ENCODE measurements around the gene JUNB. TPM values are rescaled to one million over a fixed set of nuclear protein-coding genes. Genes with fewer than 3 reads are reported as not detected.
A peak's percentile ranks its signal among the peaks of the same experiment; 100 is the strongest.

The JUNB gene
- total and polyA plus RNA-seq, 12 donors: 4.2 to 594 (median 247) TPM

GRCh38 chr19:12784871-12785430 is 6.3 kb upstream of the JUNB start:
- no peaks in the 10 kb centered on the region for H3K9me3 ChIP-seq (replicated peaks in 1 of 3)
- no peaks in the 10 kb centered on the region for H3K27me3 ChIP-seq
- H3K4me1 ChIP-seq (replicated peaks in 1 of 2): peaks cover 33 to 61% of the 10 kb centered on the region in 2 donors
- H3K27ac ChIP-seq: peak overlapping the region; percentile 71 to 99 (median 91)
- no peaks in the 10 kb centered on the region for H3K36me3 ChIP-seq (replicated peaks in 1 of 2)
- no peak overlapping the region for H3K4me3 ChIP-seq
- intact Hi-C loops (cut with DNase I): no loop called here
- 57 to 74% (median 67%) methylated on average over 3 to 5 of the region's 5 CpGs for WGBS, 4 donors
- DNase-seq: peak in 1 of 7 donors; percentile 20
- TF ChIP-seq, protein P1, sequence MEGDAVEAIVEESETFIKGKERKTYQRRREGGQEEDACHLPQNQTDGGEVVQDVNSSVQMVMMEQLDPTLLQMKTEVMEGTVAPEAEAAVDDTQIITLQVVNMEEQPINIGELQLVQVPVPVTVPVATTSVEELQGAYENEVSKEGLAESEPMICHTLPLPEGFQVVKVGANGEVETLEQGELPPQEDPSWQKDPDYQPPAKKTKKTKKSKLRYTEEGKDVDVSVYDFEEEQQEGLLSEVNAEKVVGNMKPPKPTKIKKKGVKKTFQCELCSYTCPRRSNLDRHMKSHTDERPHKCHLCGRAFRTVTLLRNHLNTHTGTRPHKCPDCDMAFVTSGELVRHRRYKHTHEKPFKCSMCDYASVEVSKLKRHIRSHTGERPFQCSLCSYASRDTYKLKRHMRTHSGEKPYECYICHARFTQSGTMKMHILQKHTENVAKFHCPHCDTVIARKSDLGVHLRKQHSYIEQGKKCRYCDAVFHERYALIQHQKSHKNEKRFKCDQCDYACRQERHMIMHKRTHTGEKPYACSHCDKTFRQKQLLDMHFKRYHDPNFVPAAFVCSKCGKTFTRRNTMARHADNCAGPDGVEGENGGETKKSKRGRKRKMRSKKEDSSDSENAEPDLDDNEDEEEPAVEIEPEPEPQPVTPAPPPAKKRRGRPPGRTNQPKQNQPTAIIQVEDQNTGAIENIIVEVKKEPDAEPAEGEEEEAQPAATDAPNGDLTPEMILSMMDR (IDR thresholded peaks at IDR 0.05): no peak
- no peak for TF ChIP-seq POLR2A (IDR thresholded peaks at IDR 0.05)

- intact Hi-C loops (cut with DNase I): no loop called here
- H3K4me3 ChIP-seq: no peak overlapping the region
- peak in 1 of 7 donors; percentile 55 for DNase-seq
These were observed 5.8 kb upstream of the JUNB start for GRCh38 chr19:12785431-12786031.

DNA sequence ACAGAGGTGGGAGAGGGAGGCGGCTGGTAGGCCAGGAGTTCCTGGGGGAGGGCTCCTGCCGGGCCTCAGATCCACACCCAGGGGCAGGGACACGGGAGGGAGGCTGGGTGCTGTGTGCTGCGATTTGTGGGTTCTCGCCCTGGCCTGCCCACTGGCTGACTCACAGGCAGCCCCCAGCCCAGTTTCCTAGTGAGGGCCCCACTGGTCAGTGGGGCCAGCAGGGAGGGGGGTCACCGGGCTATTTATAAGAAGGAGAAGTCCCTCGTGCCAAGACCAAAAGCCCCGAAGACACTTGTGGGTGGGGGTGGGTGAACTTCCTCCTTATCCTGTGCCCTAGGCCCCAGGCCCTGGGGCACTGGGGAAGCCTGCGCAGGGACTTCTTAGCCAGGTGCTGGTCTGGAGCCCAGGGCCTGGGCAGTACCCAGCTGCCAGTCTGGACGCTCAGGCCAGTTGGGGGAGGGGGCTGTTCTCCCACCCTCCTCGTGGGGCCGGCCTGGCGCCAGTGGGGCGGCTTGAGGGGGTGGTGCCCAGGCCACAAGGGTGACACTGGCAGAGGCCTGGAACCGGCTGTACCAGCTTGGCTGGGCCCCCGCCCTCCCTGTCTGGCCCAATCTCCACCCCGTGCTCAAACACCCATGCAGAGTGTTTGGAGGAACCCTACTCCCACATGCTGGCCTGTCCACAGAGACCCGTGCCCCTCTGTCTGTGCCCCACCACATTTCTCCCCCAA is 5.0 kb upstream of the JUNB start:
- Histone ChIP-seq H3K9me3 (replicated peaks in 1 of 3) (no peaks in the 10 kb centered on the region), H3K36me3 (replicated peaks in 1 of 2) (no peaks in the 10 kb centered on the region), H3K27ac (peak overlapping the region; percentile 69 to 99 (median 97)), H3K27me3 (no peaks in the 10 kb centered on the region), H3K4me1 (replicated peaks in 1 of 2) (peaks cover 42 to 68% of the 10 kb centered on the region in 2 donors), H3K4me3 (no peak overlapping the region)
- intact Hi-C loops (cut with DNase I): no loop called here
- TF ChIP-seq POLR2A (IDR thresholded peaks at IDR 0.05): no peak
- TF ChIP-seq, protein P1 (IDR thresholded peaks at IDR 0.05): no peak
- WGBS, 4 donors: 58 to 76% (median 63%) methylated on average over 4 to 18 of the region's 18 CpGs
- peak; percentile 55 to 83 (median 70) for DNase-seq

More at GRCh38 chr19:12785431-12786031, 5.8 kb upstream of the JUNB start:
- TF ChIP-seq POLR2A (IDR thresholded peaks at IDR 0.05): no peak
- TF ChIP-seq, protein P1 (IDR thresholded peaks at IDR 0.05): no peak
- Histone ChIP-seq H3K9me3 (replicated peaks in 1 of 3) (no peaks in the 10 kb centered on the region), H3K27me3 (no peaks in the 10 kb centered on the region), H3K4me1 (replicated peaks in 1 of 2) (peaks cover 37 to 63% of the 10 kb centered on the region in 2 donors), H3K36me3 (replicated peaks in 1 of 2) (no peaks in the 10 kb centered on the region), H3K27ac (peak overlapping the region; percentile 69 to 99 (median 97))
- 58 to 74% (median 63%) methylated on average over 3 to 4 of the region's 4 CpGs for WGBS, 4 donors

- Histone ChIP-seq H3K27me3 (no peaks in the 10 kb centered on the region), H3K27ac (peak overlapping the region; percentile 69 to 99 (median 97)), H3K4me3 (no peak overlapping the region), H3K9me3 (replicated peaks in 1 of 3) (no peaks in the 10 kb centered on the region), H3K36me3 (replicated peaks in 1 of 2) (no peaks in the 10 kb centered on the region), H3K4me1 (replicated peaks in 1 of 2) (peaks cover 40 to 65% of the 10 kb centered on the region in 2 donors)
- TF ChIP-seq, protein P1 (IDR thresholded peaks at IDR 0.05): no peak
- TF ChIP-seq POLR2A (IDR thresholded peaks at IDR 0.05): no peak
- intact Hi-C loops (cut with DNase I): no loop called here
- 69 to 87% (median 84%) methylated on average over 3 of the region's 3 CpGs for WGBS, 4 donors
- peak in 1 of 7 donors; percentile 26 for DNase-seq
These were observed 4.3 kb upstream of the JUNB start for GRCh38 chr19:12786952-12787351.
